Stomach (tissue), 9 donors: ENCODE results near the gene KCNJ18. TPM values are rescaled to one million over a fixed set of nuclear protein-coding genes. Genes with fewer than 3 reads are reported as not detected.
"Not testable (repeated sequence)": the region's sequence is repeated elsewhere in the genome, so short reads cannot be mapped to it uniquely, and the experiment has no call there.

Source experiments
- DNase-seq, 2 donors: peaks; one replicate each; pipeline versions ENCODE4 v3.0.0 to v3.0.0-alpha.2; 2013 to 2019
- H3K27ac ChIP-seq, 5 donors: fragments of 200-600 bp in 4 of 5; sonication (generic) in 4 of 5; one replicate each; pipeline ENCODE4 v1.5.1; 2013 to 2019; ENCODE audit warnings: mild to moderate bottlenecking in 1 of 5, moderate library complexity in 1 of 5
- H3K27me3 ChIP-seq, 3 donors: fragments of 200-600 bp; sonication (generic); one replicate each; pipeline ENCODE4 v1.5.1; 2017 to 2019; ENCODE audit warnings: mixed run types in 1 of 3
- H3K36me3 ChIP-seq, 4 donors: fragments of 200-600 bp; sonication (generic); 1 replicate in 3 of 4; 2 replicates in 1 of 4; pipeline ENCODE4 v1.5.1; 2016 to 2019
- H3K4me1 ChIP-seq, 4 donors: fragments of 200-600 bp; sonication (generic); one replicate each; pipeline ENCODE4 v1.5.1; 2016 to 2019
- H3K4me3 ChIP-seq, 4 donors: fragments of 200-600 bp; sonication (generic) in 3 of 4; one replicate each; pipeline ENCODE4 v1.5.1; 2016 to 2019; ENCODE audit warnings: mild to moderate bottlenecking in 1 of 4
- H3K9me3 ChIP-seq, 4 donors: fragments of 200-600 bp; sonication (generic); one replicate each; pipeline ENCODE4 v1.5.1; 2016 to 2019
- whole genome bisulfite sequencing, 5 donors: extraction: QIAGEN DNeasy Blood & Tissue Kit in 3 of 5; methylation state at CpG; one replicate each; pipeline versions ENCODE4 v1.1.5 to v1.1.7; 2013 to 2018; 5-methylcytosine and 5-hydroxymethylcytosine counted together
- intact Hi-C: fragments of 100-400 bp; cut with DNase I; formaldehyde crosslinking; loops from one replicate; pipeline ENCODE4 v1.15.1; 2023; ENCODE audit warnings: low total_unique reads
- polyA plus RNA-seq, 3 donors: library from polyadenylated mRNA; stranded (reverse); fragments of 200-250 nt; gene quantifications; one replicate each; pipeline ENCODE4 v1.2.3, GENCODE V29; 2013
- total RNA-seq, 5 donors: library from RNA; depleted of rRNA; stranded (reverse); fragments of >200 nt; gene quantifications; one replicate each; pipeline versions ENCODE4 v1.1.0 to v1.2.3, GENCODE V29; 2014 to 2016
- donor health status: healthy with polysubstance abuse.
- donor health status: Bipolar disorder and iron deficiency.
- donor health status: healthy.

The KCNJ18 gene
- total and polyA plus RNA-seq, 8 donors: not detected

DNA sequence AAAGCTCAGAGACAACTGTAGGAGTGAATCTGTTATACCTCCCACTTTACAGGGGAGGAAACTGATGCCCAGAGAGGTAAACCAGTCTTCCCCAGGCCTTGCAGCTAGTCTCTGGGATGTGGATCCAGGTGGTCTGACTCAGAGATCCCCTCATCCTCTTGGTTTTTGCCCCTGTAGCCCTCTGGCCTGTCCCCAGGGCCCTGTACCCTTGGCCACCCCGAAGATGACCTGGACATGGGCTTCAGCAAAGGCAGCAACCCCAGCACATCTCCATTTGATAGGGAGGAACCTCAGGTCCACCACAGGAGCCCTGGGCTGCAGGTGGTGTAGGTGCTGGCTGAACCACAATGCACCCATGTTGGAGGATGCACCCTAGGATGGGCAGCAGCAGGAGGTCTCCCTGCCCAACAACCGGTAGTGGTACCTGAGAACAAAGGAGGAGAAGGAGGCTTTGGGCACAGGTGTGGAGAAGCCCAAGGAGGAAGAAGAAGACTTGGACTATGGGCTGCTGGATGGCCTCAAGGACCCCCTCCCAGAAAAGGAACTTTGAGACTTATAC, 26.3 kb upstream of the KCNJ18 start:
- H3K9me3 ChIP-seq, H3K27me3 ChIP-seq, H3K36me3 ChIP-seq, H3K4me3 ChIP-seq, DNase-seq, H3K4me1 ChIP-seq, intact Hi-C loops, H3K27ac ChIP-seq: not testable (repeated sequence)
- WGBS, 5 donors: 34 to 69% (median 42%) methylated on average over 1 to 2 of the region's 2 CpGs

DNA sequence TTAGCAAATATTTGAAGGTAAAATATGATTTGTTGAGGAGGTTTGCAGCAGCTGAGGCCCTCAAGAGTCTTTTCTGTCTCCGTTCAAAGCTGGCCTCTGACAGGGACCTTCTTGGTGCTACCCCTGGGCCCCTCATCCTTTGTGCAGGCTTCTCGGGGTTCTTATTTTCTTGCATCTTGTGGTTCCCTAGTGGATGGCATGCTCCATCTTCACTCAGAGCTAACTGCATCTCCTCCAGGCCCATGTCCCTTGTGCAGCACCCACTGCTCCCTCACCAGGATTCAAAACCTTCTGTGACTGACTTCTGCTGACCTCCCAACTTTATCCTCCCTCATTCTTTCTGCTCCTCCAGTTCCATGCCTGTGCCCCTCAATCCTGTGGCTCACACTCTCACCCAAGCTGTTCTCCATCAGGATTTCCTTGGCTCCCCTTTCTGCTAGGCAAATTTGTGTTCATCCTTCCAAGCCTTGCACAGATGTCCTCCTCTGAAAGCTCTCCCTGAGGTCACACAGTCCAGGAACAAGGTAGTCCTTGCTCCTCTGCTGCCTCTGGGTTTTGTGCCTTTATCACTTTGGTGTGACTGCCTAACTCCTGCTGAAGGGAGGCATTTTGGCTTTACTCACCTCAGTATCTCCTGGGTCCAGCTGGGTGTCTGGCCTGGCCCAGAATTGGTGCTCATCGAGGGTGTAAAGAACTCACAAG, 25.5 kb upstream of the KCNJ18 start:
- H3K9me3 ChIP-seq, H3K36me3 ChIP-seq, H3K4me1 ChIP-seq, H3K4me3 ChIP-seq, H3K27ac ChIP-seq, DNase-seq, intact Hi-C loops: not testable (repeated sequence)
- WGBS, 5 donors: 43 to 52% (median 46%) methylated on average over 3 of the region's 3 CpGs
- peaks cover 0 to 10% (median 0%) of the 10 kb centered on the region in 3 donors for H3K27me3 ChIP-seq

DNA sequence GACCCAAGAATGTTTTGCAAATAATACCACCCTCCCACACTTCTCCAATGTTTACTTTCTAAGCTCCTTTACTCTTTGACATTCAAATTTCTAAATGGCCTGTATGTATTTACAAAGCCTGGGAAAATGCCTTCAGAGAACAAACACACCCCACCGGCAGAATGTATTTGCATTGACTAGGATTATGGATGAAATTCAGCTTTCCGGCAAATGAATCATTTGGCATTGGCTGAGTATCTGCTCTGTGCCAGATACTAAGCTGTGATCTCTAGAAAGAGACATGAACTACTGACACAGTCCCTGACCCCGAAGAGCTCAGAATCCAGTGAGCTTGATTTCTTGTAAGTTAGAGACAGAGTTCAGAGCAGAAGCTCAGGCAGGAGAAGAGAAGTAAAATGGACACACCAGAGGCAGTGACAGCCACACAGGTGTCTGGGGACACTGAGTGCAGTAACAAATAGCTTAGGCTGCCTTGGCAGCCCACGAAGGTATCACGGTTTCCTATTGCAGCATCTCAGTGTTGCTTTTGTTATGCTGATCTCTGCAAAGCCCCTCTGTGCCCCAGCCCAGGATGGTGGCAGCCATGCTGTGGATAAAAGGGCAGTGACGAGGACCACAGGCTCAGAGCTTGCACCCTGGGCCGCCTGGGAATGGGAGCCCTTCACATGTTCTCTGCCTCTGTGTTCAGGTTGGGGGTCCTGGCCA, 24.8 kb upstream of the KCNJ18 start:
- DNase-seq, H3K4me3 ChIP-seq, intact Hi-C loops, H3K4me1 ChIP-seq, H3K36me3 ChIP-seq, H3K27ac ChIP-seq, H3K9me3 ChIP-seq: not testable (repeated sequence)
- peaks cover 0 to 10% (median 0%) of the 10 kb centered on the region in 3 donors for H3K27me3 ChIP-seq
- 38 to 47% (median 42%) methylated on average over 7 of the region's 7 CpGs for WGBS, 5 donors

DNA sequence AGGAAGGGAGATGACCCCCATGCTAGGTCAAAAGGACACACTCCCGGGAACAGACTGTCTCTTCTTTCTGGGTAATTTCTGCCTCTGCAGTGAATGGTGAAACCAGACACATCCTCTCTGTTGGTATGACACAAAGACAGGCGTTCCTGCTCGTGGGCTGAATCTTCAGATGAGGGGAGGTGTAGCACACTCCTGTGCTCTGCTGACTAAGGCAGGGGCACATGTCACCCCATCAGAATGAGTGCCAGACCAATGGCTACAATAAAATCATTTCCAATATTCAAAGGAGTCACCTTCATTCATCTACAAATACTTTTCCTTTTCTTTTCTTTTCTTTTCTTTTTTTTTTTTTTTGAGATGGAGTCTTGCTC, 24.2 kb upstream of the KCNJ18 start:
- DNase-seq, H3K4me3 ChIP-seq, H3K4me1 ChIP-seq, H3K27ac ChIP-seq, H3K9me3 ChIP-seq, H3K36me3 ChIP-seq, intact Hi-C loops: not testable (repeated sequence)
- peaks cover 0 to 10% (median 0%) of the 10 kb centered on the region in 3 donors for H3K27me3 ChIP-seq
- WGBS, 5 donors: 60 to 86% (median 67%) methylated on average over 3 of the region's 3 CpGs

DNA sequence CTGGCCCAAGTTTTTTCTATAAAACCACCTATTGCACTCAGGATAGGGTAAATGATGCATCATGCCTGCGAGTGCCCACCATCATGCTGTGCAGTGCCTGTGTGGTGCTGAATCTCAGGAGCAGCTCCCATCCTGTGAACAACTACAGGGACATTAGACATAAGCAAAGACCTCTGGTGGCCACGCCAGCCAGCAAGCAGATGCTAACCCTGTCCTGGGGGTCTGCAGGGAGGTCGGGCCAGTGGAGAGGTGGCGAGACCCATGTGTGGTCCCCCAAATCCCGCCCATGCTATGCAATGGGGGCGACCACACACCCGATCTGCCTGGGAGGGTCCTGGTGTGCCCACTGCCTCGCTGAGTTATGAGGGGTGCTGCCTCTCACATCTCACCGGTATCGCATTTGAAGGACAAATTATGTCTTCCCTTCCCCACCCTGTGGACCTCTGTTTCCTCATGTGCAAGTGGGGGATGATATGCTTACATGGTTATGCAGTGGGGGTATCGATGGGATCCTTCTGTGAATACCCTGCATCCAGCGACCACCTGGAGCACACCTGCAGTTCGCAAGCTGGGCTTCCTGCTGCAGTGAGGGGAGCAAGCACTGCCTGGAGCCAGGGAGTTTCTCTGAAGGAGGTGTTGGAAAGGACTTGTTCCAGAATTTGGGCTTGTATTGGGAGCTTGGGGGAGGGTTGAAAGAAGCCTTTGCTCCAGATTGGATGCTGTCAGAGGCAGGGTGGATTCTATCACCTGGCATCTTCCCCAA, 23.4 kb upstream of the KCNJ18 start:
- intact Hi-C loops, H3K36me3 ChIP-seq, H3K4me1 ChIP-seq, H3K27ac ChIP-seq, DNase-seq, H3K4me3 ChIP-seq, H3K9me3 ChIP-seq: not testable (repeated sequence)
- peaks cover 0 to 10% (median 0%) of the 10 kb centered on the region in 3 donors for H3K27me3 ChIP-seq
- 77 to 87% (median 78%) methylated on average over 11 to 13 of the region's 13 CpGs for WGBS, 5 donors

DNA sequence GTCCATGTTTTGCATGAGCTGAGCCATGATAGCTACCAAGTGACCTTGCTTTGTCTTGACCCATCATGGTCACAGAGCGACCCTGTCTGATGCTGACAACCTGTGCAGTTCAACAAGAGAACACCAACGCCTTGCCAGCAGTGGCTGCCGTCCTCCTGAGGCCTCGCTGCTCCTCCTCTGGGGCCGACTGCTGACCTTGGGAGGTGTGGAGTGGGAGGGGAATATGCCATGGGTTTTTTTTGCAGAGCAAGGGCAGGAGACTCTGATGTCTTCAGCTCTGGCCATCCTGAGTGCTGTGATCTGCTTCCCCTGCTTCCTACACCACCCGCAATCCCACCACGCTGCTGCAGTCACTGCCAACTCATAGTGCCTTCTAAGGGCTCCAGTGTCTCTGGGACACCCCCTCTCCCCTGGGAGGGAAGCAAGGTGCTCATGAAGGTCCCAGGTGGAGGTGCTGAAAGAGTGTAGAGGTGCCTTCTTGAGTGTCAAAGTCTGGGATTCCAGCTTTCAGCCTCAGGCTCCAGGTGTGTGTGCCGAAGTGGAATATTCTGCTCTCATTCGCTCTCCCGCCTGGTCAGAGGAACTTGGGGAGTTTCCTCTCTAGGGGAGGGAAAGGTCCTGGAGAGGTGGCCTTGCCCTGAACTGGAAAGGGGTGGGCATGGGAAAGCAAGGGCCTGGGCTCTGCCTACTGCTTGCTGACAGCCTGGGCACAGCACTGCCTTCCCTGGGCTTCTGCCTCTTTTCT, 22.5 kb upstream of the KCNJ18 start:
- H3K4me1 ChIP-seq, H3K4me3 ChIP-seq, H3K27ac ChIP-seq, intact Hi-C loops, DNase-seq, H3K36me3 ChIP-seq: not testable (repeated sequence)
- 76 to 86% (median 78%) methylated on average over 10 of the region's 10 CpGs for WGBS, 5 donors
- Histone ChIP-seq H3K27me3 (peaks cover 0 to 15% (median 0%) of the 10 kb centered on the region in 3 donors), H3K9me3 (peaks cover 0 to 15% (median 11%) of the 10 kb centered on the region in 4 donors)

DNA sequence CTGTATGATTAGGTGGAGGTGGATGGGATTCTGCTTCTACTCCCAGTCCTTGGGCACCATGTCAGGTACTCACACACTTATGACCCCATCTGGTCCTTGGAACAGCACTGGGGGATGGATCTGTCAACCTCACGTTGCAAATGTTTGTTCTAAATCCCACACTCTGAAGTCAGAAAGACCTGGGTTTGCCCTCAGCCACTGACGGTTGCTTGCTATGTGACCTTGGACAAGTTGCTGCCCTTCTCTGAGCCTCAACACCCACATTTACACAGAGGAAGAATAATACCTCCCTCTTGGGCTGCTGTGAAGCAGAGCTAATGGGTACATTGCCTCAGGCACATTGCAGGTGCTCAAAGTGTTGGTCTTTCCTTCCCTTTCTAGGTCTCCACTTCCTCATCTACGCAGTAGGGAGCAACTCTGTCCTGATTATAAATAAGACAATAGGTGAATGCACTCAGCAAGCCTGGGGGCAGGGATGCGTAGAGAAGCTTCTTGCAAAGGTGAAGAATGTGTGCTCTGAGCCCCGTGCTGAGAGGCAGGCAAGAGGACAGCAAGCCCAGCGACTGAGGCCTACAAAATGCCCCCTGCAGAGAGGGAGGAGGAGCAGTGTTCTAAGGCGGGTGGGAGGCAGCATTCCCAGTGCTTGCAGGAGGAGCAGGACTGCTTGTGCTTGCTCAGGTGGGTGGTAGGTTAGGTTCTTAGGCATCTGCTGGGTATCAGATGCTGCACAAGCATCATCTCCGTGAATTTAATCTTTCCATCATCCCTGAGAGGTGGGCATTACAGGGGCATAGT, 21.8 kb upstream of the KCNJ18 start:
- Histone ChIP-seq H3K27me3 (peaks cover 0 to 15% (median 0%) of the 10 kb centered on the region in 3 donors), H3K9me3 (peaks cover 0 to 15% (median 12%) of the 10 kb centered on the region in 4 donors)
- H3K4me3 ChIP-seq, H3K27ac ChIP-seq, H3K4me1 ChIP-seq, DNase-seq, H3K36me3 ChIP-seq, intact Hi-C loops: not testable (repeated sequence)
- WGBS, 5 donors: 35 to 49% (median 42%) methylated on average over 8 of the region's 8 CpGs

DNA sequence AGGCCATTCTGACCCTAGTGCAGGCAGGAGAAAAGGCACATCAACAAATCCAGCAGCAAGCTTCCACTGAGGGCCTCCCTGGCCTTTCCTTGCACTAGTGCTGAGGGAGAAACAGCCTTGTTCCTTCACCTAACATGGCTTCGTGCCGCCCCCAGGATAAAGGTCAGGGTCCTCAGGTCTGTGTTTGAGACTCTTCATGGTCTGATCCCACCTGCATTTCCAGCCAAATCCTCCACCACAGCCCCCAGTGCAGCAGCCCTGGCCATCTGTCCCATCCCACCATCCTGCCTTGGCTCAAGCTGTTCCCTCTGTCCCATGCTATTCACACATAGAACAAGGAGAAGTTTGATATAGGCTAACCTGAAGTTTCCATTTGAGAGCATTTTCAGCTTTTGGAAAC, 20.9 kb upstream of the KCNJ18 start:
- intact Hi-C loops, H3K4me1 ChIP-seq, H3K4me3 ChIP-seq, H3K36me3 ChIP-seq, H3K27ac ChIP-seq, DNase-seq: not testable (repeated sequence)
- Histone ChIP-seq H3K27me3 (peaks cover 0 to 17% (median 0%) of the 10 kb centered on the region in 3 donors), H3K9me3 (peaks cover 0 to 15% (median 12%) of the 10 kb centered on the region in 4 donors)
- 63 to 89% (median 73%) methylated on average over 2 of the region's 2 CpGs for WGBS, 5 donors

DNA sequence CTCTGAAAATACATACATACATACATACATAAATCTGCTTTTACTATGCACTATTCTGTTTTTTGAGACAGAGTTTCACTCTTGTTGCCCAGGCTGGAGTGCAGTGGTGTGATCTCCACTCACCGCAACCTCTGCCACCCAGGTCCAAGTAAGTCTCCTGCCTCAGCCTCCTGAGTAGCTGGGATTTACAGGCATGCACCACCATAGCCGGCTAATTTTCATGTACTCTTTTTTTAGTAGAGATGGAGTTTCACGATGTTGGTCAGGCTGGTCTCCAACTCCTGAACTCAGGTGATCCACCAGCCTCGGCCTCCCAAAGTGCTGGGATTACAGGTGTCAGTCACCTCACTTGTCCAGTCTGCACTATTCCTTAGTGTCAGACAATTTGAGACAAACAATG, 20.5 kb upstream of the KCNJ18 start:
- Histone ChIP-seq H3K9me3 (peaks cover 0 to 15% (median 12%) of the 10 kb centered on the region in 4 donors), H3K27me3 (peaks cover 0 to 21% (median 0%) of the 10 kb centered on the region in 3 donors)
- intact Hi-C loops, H3K27ac ChIP-seq, DNase-seq, H3K36me3 ChIP-seq, H3K4me1 ChIP-seq, H3K4me3 ChIP-seq: not testable (repeated sequence)
- WGBS, 5 donors: 71 to 83% (median 75%) methylated on average over 4 of the region's 4 CpGs

DNA sequence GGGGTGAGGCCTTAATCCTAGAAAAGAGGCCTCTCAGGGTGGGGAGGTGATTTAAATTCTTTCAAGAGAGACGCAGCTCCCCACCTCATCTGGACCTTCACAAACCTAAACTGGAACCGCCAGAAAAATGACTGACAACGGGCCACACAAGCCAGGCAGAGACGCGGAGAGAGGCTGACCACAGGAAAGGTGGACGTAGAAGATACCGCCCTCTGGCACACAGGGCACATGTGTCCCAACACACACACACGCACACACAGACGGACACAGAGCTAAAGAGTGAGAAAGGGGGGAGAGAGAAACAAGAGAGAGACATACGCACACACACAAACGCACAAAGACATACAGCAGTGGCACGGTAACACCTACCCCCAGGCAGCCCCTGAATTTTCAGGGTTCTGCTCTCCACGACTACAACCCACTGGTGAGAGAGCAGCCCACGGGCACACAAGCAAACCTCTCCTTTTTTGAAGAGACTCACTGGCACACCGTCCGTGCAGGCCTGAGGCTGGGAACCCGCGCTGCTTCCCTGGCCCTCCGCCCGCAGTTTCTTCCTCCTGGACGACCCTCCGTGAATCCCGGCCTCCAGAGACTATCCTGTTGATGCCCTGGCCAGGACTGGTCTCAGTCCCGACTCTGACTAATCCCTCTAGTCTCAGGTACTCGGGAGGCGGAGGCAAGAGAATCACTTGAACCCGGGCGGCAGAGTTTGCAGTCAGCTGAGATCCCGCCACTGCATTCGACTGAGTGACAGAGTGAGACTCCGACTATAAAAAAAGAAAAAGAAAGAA, 18.7 kb upstream of the KCNJ18 start:
- H3K4me1 ChIP-seq, DNase-seq, H3K4me3 ChIP-seq, H3K27ac ChIP-seq, H3K36me3 ChIP-seq, intact Hi-C loops: not testable (repeated sequence)
- H3K9me3 ChIP-seq: peaks cover 0 to 12% (median 9%) of the 10 kb centered on the region in 4 donors
- H3K27me3 ChIP-seq: peaks cover 0 to 30% (median 0%) of the 10 kb centered on the region in 3 donors
- 85 to 88% (median 87%) methylated on average over 31 of the region's 31 CpGs for WGBS, 5 donors
